Trophoblast cell (in vitro differentiated cells and primary cell): ENCODE results near the gene AAK1.
A peak's percentile ranks its signal among the peaks of the same experiment; 100 is the strongest.
"Not testable (repeated sequence)": the region's sequence is repeated elsewhere in the genome, so short reads cannot be mapped to it uniquely, and the experiment has no call there.

Experiments used
- DNase-seq, 2 donors: peaks; one replicate each; pipeline ENCODE4 v3.0.0-alpha.2; 2016
- H2AFZ ChIP-seq: 2 replicates; pipeline ENCODE4 v1.6.1; 2013; ENCODE audit warnings: low read length, moderate library complexity, mild to moderate bottlenecking; ENCODE audit not compliant: insufficient read depth, poor library complexity
- H2AK5ac ChIP-seq: 2 replicates; pipeline ENCODE4 v1.6.1; 2013; ENCODE audit warnings: mild to moderate bottlenecking, low read length
- H2BK120ac ChIP-seq: 2 replicates; pipeline ENCODE4 v1.6.1; 2013; ENCODE audit warnings: low read length, mild to moderate bottlenecking, moderate library complexity; ENCODE audit not compliant: insufficient read depth, poor library complexity
- H2BK12ac ChIP-seq: 2 replicates; pipeline ENCODE4 v1.6.1; 2013; ENCODE audit warnings: mild to moderate bottlenecking, low read length, moderate library complexity
- H2BK5ac ChIP-seq: 2 replicates; pipeline ENCODE4 v1.6.1; 2013; ENCODE audit warnings: low read length, low read depth, moderate library complexity, mild to moderate bottlenecking; ENCODE audit not compliant: poor library complexity
- H3K14ac ChIP-seq: 2 replicates; pipeline ENCODE4 v1.6.1; 2013; ENCODE audit warnings: mild to moderate bottlenecking, low read length
- H3K18ac ChIP-seq: 2 replicates; pipeline ENCODE4 v1.6.1; 2013; ENCODE audit warnings: mild to moderate bottlenecking, low read length
- H3K23ac ChIP-seq: 2 replicates; pipeline ENCODE4 v1.6.1; 2013; ENCODE audit warnings: low read length
- H3K27ac ChIP-seq: 2 replicates; pipeline ENCODE4 v1.5.1; 2013; ENCODE audit warnings: low read depth, mild to moderate bottlenecking, inconsistent platforms, low read length, moderate library complexity
- H3K27me3 ChIP-seq: 2 replicates; pipeline ENCODE4 v1.6.1; 2013; ENCODE audit warnings: inconsistent platforms, mild to moderate bottlenecking, low read length, moderate library complexity; ENCODE audit not compliant: insufficient read depth
- H3K36me3 ChIP-seq, 2 experiments: 1 replicate in 1 of 2; 2 replicates in 1 of 2; pipeline ENCODE4 v1.6.1; 2013; ENCODE audit warnings: low read length in 2 of 2, mild to moderate bottlenecking in 2 of 2, moderate library complexity in 1 of 2; ENCODE audit not compliant: insufficient read depth in 2 of 2, control insufficient read depth in 1 of 2
- H3K4ac ChIP-seq: 2 replicates; pipeline ENCODE4 v1.6.1; 2013; ENCODE audit warnings: low read depth, mild to moderate bottlenecking, low read length, moderate library complexity
- H3K4me1 ChIP-seq, 2 experiments: 1 replicate in 1 of 2; 2 replicates in 1 of 2; pipeline ENCODE4 v1.6.1; 2013; ENCODE audit warnings: low read length in 2 of 2, mild to moderate bottlenecking in 2 of 2, moderate library complexity in 1 of 2; ENCODE audit not compliant: insufficient read depth in 2 of 2, control insufficient read depth in 1 of 2
- H3K4me2 ChIP-seq: 2 replicates; pipeline ENCODE4 v1.6.1; 2013; ENCODE audit warnings: inconsistent platforms, mild to moderate bottlenecking, low read length, moderate library complexity
- H3K4me3 ChIP-seq: 2 replicates; pipeline ENCODE4 v1.5.1; 2013; ENCODE audit warnings: mild to moderate bottlenecking, low read depth, low read length, inconsistent platforms
- H3K79me1 ChIP-seq: one replicate; pipeline ENCODE4 v1.6.1; 2013; ENCODE audit warnings: low read length
- H3K79me2 ChIP-seq: 2 replicates; pipeline ENCODE4 v1.6.1; 2013; ENCODE audit warnings: low read length, mild to moderate bottlenecking; ENCODE audit not compliant: control insufficient read depth, insufficient read depth, poor library complexity
- H3K9ac ChIP-seq: 2 replicates; pipeline ENCODE4 v1.6.1; 2013; ENCODE audit warnings: mild to moderate bottlenecking, low read length
- H3K9me3 ChIP-seq: 2 replicates; pipeline ENCODE4 v1.6.1; 2013; ENCODE audit warnings: low read depth, mild to moderate bottlenecking, control low read depth, inconsistent platforms, low read length; ENCODE audit not compliant: insufficient read depth
- H4K12ac ChIP-seq: 2 replicates; pipeline ENCODE4 v1.6.1; 2013; ENCODE audit warnings: low read depth, mild to moderate bottlenecking, low read length, moderate library complexity
- H4K8ac ChIP-seq: 2 replicates; pipeline ENCODE4 v1.6.1; 2013; ENCODE audit warnings: low read depth, mild to moderate bottlenecking, low read length, moderate library complexity
- H4K91ac ChIP-seq: one replicate; pipeline ENCODE4 v1.6.1; 2013; ENCODE audit warnings: low read depth, mild to moderate bottlenecking, low read length, moderate library complexity
- WGBS: extraction: QIAGEN DNeasy Blood & Tissue Kit; methylation state at CpG from one replicate; pipeline ENCODE4 v1.1.7; 2013; ENCODE audit warnings: missing lambda C conversion rate; ENCODE audit not compliant: insufficient read length, insufficient coverage; ENCODE audit errors: extremely low coverage; 5-methylcytosine and 5-hydroxymethylcytosine counted together

Gene AAK1

DNA sequence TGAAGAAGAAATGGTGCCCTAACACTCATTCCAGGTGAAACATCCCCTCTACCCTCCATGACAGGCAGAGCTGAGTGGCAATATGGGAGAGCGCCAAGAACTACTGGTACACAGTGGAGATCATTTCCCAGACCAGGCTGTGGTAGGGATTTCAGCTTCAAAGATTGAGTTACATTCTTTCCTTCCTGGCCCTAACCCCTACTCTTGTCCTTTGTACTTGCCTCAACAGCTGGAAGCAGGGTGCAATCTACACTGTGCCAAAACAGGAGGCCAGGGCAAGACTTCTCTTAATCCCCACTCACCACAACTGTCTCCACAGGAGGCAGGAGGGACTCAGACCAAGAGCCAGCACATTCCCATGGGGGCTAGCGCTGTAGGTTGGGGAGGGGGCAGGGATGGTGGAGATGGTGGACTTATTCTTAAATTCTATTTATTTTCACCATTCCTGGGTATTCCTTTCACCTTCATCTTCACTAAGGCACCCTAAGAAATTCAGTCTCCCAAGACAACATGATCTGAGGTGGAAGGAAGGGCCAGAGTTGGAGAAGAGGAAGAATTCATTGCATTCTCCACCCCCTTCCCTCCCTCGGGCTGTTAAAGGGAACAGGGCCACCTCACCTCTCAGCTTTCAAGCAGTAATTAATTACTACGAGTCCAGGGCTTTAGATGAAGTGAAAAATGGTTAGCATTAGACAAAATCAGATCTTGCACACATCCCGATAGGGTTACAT, 65.9 kb downstream of the AAK1 start:
- H4K8ac ChIP-seq = no peak overlapping the region
- no peaks in the 10 kb centered on the region for H3K9me3 ChIP-seq
- no CpG with 5 or more reads among the region's 5 CpGs for WGBS
- H2AFZ ChIP-seq = no peak overlapping the region
- DNase-seq = no peak
- no peak overlapping the region for H3K14ac ChIP-seq
- no peak overlapping the region for H3K9ac ChIP-seq
- no peaks in the 10 kb centered on the region for H3K36me3 ChIP-seq
- no peak overlapping the region for H4K91ac ChIP-seq
- H3K79me2 ChIP-seq = peaks cover 1% of the 10 kb centered on the region
- no peak overlapping the region for H2AK5ac ChIP-seq
- H3K79me1 ChIP-seq = no peaks in the 10 kb centered on the region
- H4K12ac ChIP-seq = no peak overlapping the region
- no peaks in the 10 kb centered on the region for H3K27me3 ChIP-seq
- no peak overlapping the region for H3K27ac ChIP-seq
- no peak overlapping the region for H3K4ac ChIP-seq
- peak overlapping the region; percentile 35 for H3K18ac ChIP-seq
- H3K4me3 ChIP-seq = no peak overlapping the region
- no peak overlapping the region for H2BK120ac ChIP-seq
- no peak overlapping the region for H2BK12ac ChIP-seq
- no peak overlapping the region for H3K23ac ChIP-seq
- H3K4me2 ChIP-seq = no peak overlapping the region
- no peak overlapping the region for H2BK5ac ChIP-seq
- H3K4me1 ChIP-seq = peaks cover 10 to 17% of the 10 kb centered on the region in 2 experiments

DNA sequence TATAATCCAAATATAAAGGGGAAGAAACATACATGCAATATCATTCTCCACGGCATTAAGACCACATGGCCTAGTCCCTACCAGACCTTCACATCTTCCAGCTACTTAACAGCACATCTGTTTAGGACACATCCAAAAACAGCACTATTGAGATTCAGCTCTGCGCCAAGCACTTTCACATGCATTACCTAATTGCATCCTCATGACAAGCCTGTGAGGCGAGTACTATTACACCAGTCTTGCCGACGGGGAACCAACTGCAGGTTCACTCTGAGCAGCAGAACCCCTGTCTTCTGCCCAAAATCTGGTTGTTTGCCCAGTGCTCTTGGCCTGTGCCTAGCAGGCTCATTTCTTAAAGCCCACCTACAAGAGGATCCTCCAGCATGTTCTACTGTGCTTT, 66.7 kb downstream of the AAK1 start:
- H2BK120ac ChIP-seq = no peak overlapping the region
- DNase-seq = no peak
- H3K79me1 ChIP-seq = no peaks in the 10 kb centered on the region
- no peaks in the 10 kb centered on the region for H3K36me3 ChIP-seq
- no peaks in the 10 kb centered on the region for H3K9me3 ChIP-seq
- no peak overlapping the region for H2AFZ ChIP-seq
- H3K27me3 ChIP-seq = no peaks in the 10 kb centered on the region
- no peak overlapping the region for H4K12ac ChIP-seq
- no peak overlapping the region for H3K14ac ChIP-seq
- no peak overlapping the region for H4K91ac ChIP-seq
- no peak overlapping the region for H2BK5ac ChIP-seq
- H3K9ac ChIP-seq = no peak overlapping the region
- no peak overlapping the region for H3K4me2 ChIP-seq
- H3K27ac ChIP-seq = no peak overlapping the region
- no peak overlapping the region for H4K8ac ChIP-seq
- H2BK12ac ChIP-seq = no peak overlapping the region
- no peak overlapping the region for H2AK5ac ChIP-seq
- no peak overlapping the region for H3K18ac ChIP-seq
- peaks cover 11 to 18% of the 10 kb centered on the region in 2 experiments for H3K4me1 ChIP-seq
- H3K23ac ChIP-seq = no peak overlapping the region
- H3K4ac ChIP-seq = no peak overlapping the region
- peaks cover 4% of the 10 kb centered on the region for H3K79me2 ChIP-seq
- no peak overlapping the region for H3K4me3 ChIP-seq
- no CpG with 5 or more reads among the region's 5 CpGs for WGBS

DNA sequence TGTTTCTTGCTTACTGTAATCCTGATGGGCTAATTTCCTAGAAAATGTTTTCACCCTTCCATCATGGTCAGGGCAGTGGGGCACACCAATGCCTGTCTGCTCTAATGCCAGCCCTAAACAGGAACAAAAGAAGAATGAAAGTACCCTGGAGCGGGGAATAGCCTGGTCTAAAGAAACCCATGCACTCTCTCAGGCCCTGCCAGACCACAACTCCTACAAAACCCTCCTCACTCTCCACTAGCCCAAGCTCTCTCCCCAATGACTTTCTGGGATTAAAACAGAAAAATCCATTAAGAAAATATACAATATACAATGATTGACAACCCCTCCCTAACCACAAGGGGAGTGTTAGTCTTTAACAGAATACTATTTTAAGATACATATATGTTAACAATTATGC, 67.6 kb downstream of the AAK1 start:
- Histone ChIP-seq H3K14ac (no peak overlapping the region), H3K18ac (no peak overlapping the region), H2AFZ (no peak overlapping the region), H3K79me2 (peaks cover 4% of the 10 kb centered on the region), H3K36me3 (no peaks in the 10 kb centered on the region), H2BK12ac (no peak overlapping the region), H3K9me3 (no peaks in the 10 kb centered on the region), H2AK5ac (no peak overlapping the region), H3K27ac (no peak overlapping the region), H4K12ac (no peak overlapping the region), H2BK5ac (peak overlapping the region; percentile 24), H3K4me3 (no peak overlapping the region), H3K9ac (no peak overlapping the region), H4K91ac (no peak overlapping the region), H3K4me2 (no peak overlapping the region), H4K8ac (no peak overlapping the region), H3K4me1 (peaks cover 12 to 18% of the 10 kb centered on the region in 2 experiments), H3K79me1 (no peaks in the 10 kb centered on the region), H2BK120ac (no peak overlapping the region), H3K27me3 (no peaks in the 10 kb centered on the region), H3K4ac (peak overlapping the region; percentile 35), H3K23ac (no peak overlapping the region)
- no CpG with 5 or more reads among the region's 1 CpG for WGBS
- no peak for DNase-seq

DNA sequence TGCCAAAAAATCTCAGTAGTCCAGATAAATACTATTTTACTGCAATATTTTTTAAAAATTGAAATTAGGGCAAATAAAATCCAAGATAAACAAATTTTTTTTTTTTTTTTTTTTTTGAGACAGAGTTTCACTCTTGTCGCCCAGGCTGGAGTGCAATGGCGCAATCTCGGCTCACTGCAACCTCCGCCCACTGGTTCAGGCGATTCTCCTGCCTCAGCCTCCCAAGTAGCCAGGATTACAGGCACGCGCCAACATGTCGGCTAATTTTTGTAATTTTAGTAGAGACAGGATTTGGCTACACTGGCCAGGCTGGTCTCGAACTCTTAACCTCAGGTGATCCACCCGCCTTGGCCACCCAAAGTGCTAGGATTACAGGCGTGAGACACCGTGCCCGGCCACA, 68.2 kb downstream of the AAK1 start:
- not testable (repeated sequence) for H2AFZ ChIP-seq

More for the DNA sequence above, 68.2 kb downstream of the AAK1 start:
- not testable (repeated sequence) for H3K4me2 ChIP-seq, H2BK5ac ChIP-seq, H3K9me3 ChIP-seq, H4K8ac ChIP-seq, H3K27me3 ChIP-seq, DNase-seq, H3K4me3 ChIP-seq, H3K9ac ChIP-seq, H3K79me2 ChIP-seq, H3K18ac ChIP-seq, H3K79me1 ChIP-seq, H2AK5ac ChIP-seq, H3K14ac ChIP-seq, H3K36me3 ChIP-seq, H2BK12ac ChIP-seq, H2BK120ac ChIP-seq, H3K4ac ChIP-seq, H3K27ac ChIP-seq, H3K23ac ChIP-seq, H4K12ac ChIP-seq, H4K91ac ChIP-seq
- H3K4me1 ChIP-seq = peaks cover 12 to 18% of the 10 kb centered on the region in 2 experiments
- no CpG with 5 or more reads among the region's 13 CpGs for WGBS
